Esophagus muscularis mucosa (tissue), 4 donors: ENCODE results near the gene LRRC10B. TPM values are rescaled to one million over a fixed set of nuclear protein-coding genes. Genes with fewer than 3 reads are reported as not detected.

Source experiments
- DNase-seq: peaks from one replicate; pipeline ENCODE4 v3.0.0-alpha.2; 2017; ENCODE audit errors: extremely low spot score
- H3K27ac ChIP-seq, 4 donors: fragments of 200-600 bp; sonication (generic); replicated peaks in 1 of 4; 1 replicate in 3 of 4; 2 replicates in 1 of 4; pipeline ENCODE4 v1.5.1; 2016 to 2019; ENCODE audit warnings: mild to moderate bottlenecking in 1 of 4
- H3K27me3 ChIP-seq, 4 donors: fragments of 200-600 bp; sonication (generic); one replicate each; pipeline versions ENCODE4 v1.5.1 to v1.6.0; 2016 to 2019
- H3K36me3 ChIP-seq, 4 donors: fragments of 200-600 bp; sonication (generic); one replicate each; pipeline ENCODE4 v1.5.1; 2016 to 2019
- H3K4me1 ChIP-seq, 4 donors: fragments of 200-600 bp; sonication (generic); one replicate each; pipeline ENCODE4 v1.5.1; 2016 to 2019
- H3K4me3 ChIP-seq, 4 donors: fragments of 200-600 bp; sonication (generic); 1 replicate in 2 of 4; 2 replicates in 2 of 4; pipeline ENCODE4 v1.5.1; 2016 to 2019; ENCODE audit warnings: mild to moderate bottlenecking in 4 of 4, moderate library complexity in 1 of 4
- H3K9me3 ChIP-seq, 4 donors: fragments of 200-600 bp; sonication (generic); 1 replicate in 3 of 4; 2 replicates in 1 of 4; pipeline ENCODE4 v1.5.1; 2016 to 2019
- CTCF ChIP-seq, 3 experiments: fragments of 200-600 bp in 2 of 3; fragments of 450-650 bp in 1 of 3; sonication (generic) in 2 of 3; IDR thresholded peaks; one replicate each; pipeline ENCODE4 v1.5.1; 2017 to 2019; ENCODE audit warnings: antibody characterized with exemption in 3 of 3, mild to moderate bottlenecking in 2 of 3, moderate library complexity in 1 of 3
- EP300 ChIP-seq: sonication (generic); formaldehyde crosslinking; IDR thresholded peaks from one replicate; pipeline ENCODE4 v1.6.1; 2017; ENCODE audit warnings: antibody characterized with exemption
- POLR2A ChIP-seq: fragments of 450-650 bp; IDR thresholded peaks from one replicate; pipeline ENCODE4 v1.6.1; 2017; ENCODE audit warnings: antibody characterized with exemption, moderate library complexity, mild to moderate bottlenecking, low read depth
- POLR2AphosphoS5 ChIP-seq, 2 donors: sonication (generic); formaldehyde crosslinking; IDR thresholded peaks; one replicate each; pipeline ENCODE4 v1.6.1; 2017; ENCODE audit warnings: antibody characterized with exemption in 2 of 2
- WGBS: methylation state at CpG from one replicate; pipeline ENCODE4 v1.1.5; 2018; 5-methylcytosine and 5-hydroxymethylcytosine counted together
- intact Hi-C: fragments of 100-400 bp; cut with DNase I; formaldehyde crosslinking; loops from one replicate; pipeline ENCODE4 v1.15.1; 2023
- total RNA-seq, 4 donors: library from RNA; depleted of rRNA; stranded (reverse); fragments of >200 nt; gene quantifications; one replicate each; pipeline versions ENCODE4 v1.1.0 to v1.2.1, GENCODE V29; 2016

Gene LRRC10B
- total RNA-seq, 4 donors from 2014 or later = 1.3 to 2.2 (median 2.0) TPM; not detected in 1

GRCh38 chr11:61515686-61516085 is 7.1 kb downstream of the LRRC10B start:
- Histone ChIP-seq H3K27ac (no peak overlapping the region), H3K27me3 (peaks cover 0 to 52% (median 13%) of the 10 kb centered on the region in 4 donors), H3K36me3 (no peaks in the 10 kb centered on the region), H3K4me1 (peaks cover 5 to 15% (median 13%) of the 10 kb centered on the region in 4 donors), H3K4me3 (no peak overlapping the region), H3K9me3 (no peaks in the 10 kb centered on the region)
- TF ChIP-seq POLR2A (no peak), CTCF (IDR thresholded peaks at IDR 0.05) (no peak), EP300 (no peak), POLR2AphosphoS5 (IDR thresholded peaks at IDR 0.05) (no peak)
- 71% methylated on average over 10 of the region's 10 CpGs for WGBS
- intact Hi-C loops = loop anchor here (2.0 kb wide), 2 partner anchors 39 to 69 kb away; no protein-coding TSS in a partner anchor
- DNase-seq = no peak

GRCh38 chr11:61516191-61516590 is 7.6 kb downstream of the LRRC10B start:
- Histone ChIP-seq H3K4me3 (peak overlapping the region in 3 of 4 donors; percentile 2 to 22 (median 10)), H3K27me3 (peaks cover 0 to 47% (median 11%) of the 10 kb centered on the region in 4 donors), H3K27ac (no peak overlapping the region), H3K9me3 (no peaks in the 10 kb centered on the region), H3K36me3 (no peaks in the 10 kb centered on the region), H3K4me1 (peaks cover 5 to 15% (median 13%) of the 10 kb centered on the region in 4 donors)
- no peak for TF ChIP-seq EP300
- no peak for TF ChIP-seq POLR2A
- no peak for DNase-seq
- intact Hi-C loops = loop anchor here (2.0 kb wide), 2 partner anchors 39 to 69 kb away; no protein-coding TSS in a partner anchor
- WGBS = 27% methylated on average over 15 of the region's 22 CpGs

GRCh38 chr11:61516675-61517572 is 8.4 kb downstream of the LRRC10B start:
- peaks cover 5 to 15% (median 13%) of the 10 kb centered on the region in 4 donors for H3K4me1 ChIP-seq
- H3K27ac ChIP-seq = no peak overlapping the region
- 23% methylated on average over 18 of the region's 23 CpGs for WGBS
- H3K9me3 ChIP-seq = no peaks in the 10 kb centered on the region
- TF ChIP-seq CTCF (IDR thresholded peaks at IDR 0.05) (peak in 2 of 3 experiments; percentile 94 to 99), POLR2AphosphoS5 (IDR thresholded peaks at IDR 0.05) (no peak), POLR2A (no peak), EP300 (no peak)
- intact Hi-C loops = loop anchor here (2.0 kb wide), 2 partner anchors 40 to 70 kb away; no protein-coding TSS in a partner anchor
- peaks cover 0 to 4% (median 0%) of the 10 kb centered on the region in 4 donors for H3K36me3 ChIP-seq
- DNase-seq = no peak
- peak overlapping the region; percentile 2 to 28 (median 16) for H3K4me3 ChIP-seq
- H3K27me3 ChIP-seq = peaks cover 0 to 40% (median 8%) of the 10 kb centered on the region in 4 donors

GRCh38 chr11:61518032-61518795 is 9.7 kb downstream of the LRRC10B start:
- Histone ChIP-seq H3K27me3 (peaks cover 0 to 27% (median 6%) of the 10 kb centered on the region in 4 donors), H3K27ac (no peak overlapping the region), H3K4me3 (no peak overlapping the region), H3K36me3 (peaks cover 0 to 16% (median 0%) of the 10 kb centered on the region in 4 donors), H3K9me3 (no peaks in the 10 kb centered on the region), H3K4me1 (peaks cover 5 to 15% (median 13%) of the 10 kb centered on the region in 4 donors)
- TF ChIP-seq POLR2AphosphoS5 (IDR thresholded peaks at IDR 0.05) = no peak
- TF ChIP-seq POLR2A = no peak
- TF ChIP-seq EP300 = no peak
- no peak for TF ChIP-seq CTCF (IDR thresholded peaks at IDR 0.05)
- 82% methylated on average over 19 of the region's 23 CpGs for WGBS
- no peak for DNase-seq
- intact Hi-C loops = no loop called here
